ENCODE data around the gene UBA5.

DNA sequence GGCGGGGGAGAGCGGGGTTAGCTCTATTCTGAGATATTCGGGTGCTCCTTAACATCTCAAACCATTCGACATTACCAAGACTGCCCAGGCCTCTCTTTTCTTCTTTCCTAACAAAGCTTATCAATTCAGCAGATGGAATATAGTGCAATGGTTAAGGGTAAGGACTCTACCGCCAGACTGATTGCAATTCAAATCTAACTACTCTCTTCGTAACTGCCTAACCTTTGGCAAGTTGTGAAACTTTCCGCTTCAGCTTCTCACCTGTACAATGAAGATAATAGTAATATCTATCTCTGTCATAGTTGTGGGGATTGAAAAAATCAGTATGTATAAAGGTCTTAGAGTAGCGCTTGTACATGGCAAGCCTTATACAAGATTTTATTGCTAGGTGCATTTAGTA is 972 bp downstream of the UBA5 start:
- TF ChIP-seq GATA2 (IDR thresholded peaks at IDR 0.05; ENCODE audit: low read depth, low read length) (no peak), GATA3 (IDR thresholded peaks at IDR 0.05; ENCODE audit: low read depth, low read length) (no peak)
